Breast epithelium (tissue), 4 donors: ENCODE results near the gene U2SURP. TPM values are rescaled to one million over a fixed set of nuclear protein-coding genes. Genes with fewer than 3 reads are reported as not detected.

Experiments
- DNase-seq, 2 donors: peaks; one replicate each; pipeline ENCODE4 v3.0.0-alpha.2; 2019; ENCODE audit warnings: low spot score in 2 of 2
- H3K27ac ChIP-seq, 2 donors: fragments of 200-600 bp; sonication (generic) in 1 of 2; one replicate each; pipeline ENCODE4 v1.5.1; 2016 to 2019; ENCODE audit warnings: mild to moderate bottlenecking in 1 of 2
- H3K27me3 ChIP-seq, 2 donors: fragments of 200-600 bp; sonication (generic) in 1 of 2; one replicate each; pipeline versions ENCODE4 v1.5.1 to v1.6.0; 2017 to 2019; ENCODE audit warnings: control low read depth in 1 of 2, mild to moderate bottlenecking in 1 of 2
- H3K36me3 ChIP-seq: fragments of 200-600 bp; one replicate; pipeline ENCODE4 v1.5.1; 2019
- H3K4me1 ChIP-seq, 2 donors: fragments of 200-600 bp; sonication (generic); one replicate each; pipeline ENCODE4 v1.5.1; 2016 to 2019; ENCODE audit warnings: control low read depth in 1 of 2
- H3K4me3 ChIP-seq, 3 donors: fragments of 200-600 bp; sonication (generic); 1 replicate in 2 of 3; 2 replicates in 1 of 3; pipeline ENCODE4 v1.5.1; 2016 to 2019; ENCODE audit warnings: mild to moderate bottlenecking in 3 of 3, moderate library complexity in 2 of 3
- H3K9me3 ChIP-seq, 2 donors: fragments of 200-600 bp; sonication (generic) in 1 of 2; one replicate each; pipeline ENCODE4 v1.5.1; 2016 to 2019; ENCODE audit warnings: control low read depth in 1 of 2
- POLR2A ChIP-seq: fragments of 450-650 bp; IDR thresholded peaks from one replicate; pipeline ENCODE4 v1.6.1; 2016; ENCODE audit warnings: antibody characterized with exemption, mild to moderate bottlenecking, moderate library complexity
- POLR2AphosphoS5 ChIP-seq, 3 donors: sonication (generic); formaldehyde crosslinking; IDR thresholded peaks; one replicate each; pipeline ENCODE4 v1.6.1; 2017; ENCODE audit warnings: antibody characterized with exemption in 3 of 3
- intact Hi-C: fragments of 100-400 bp; cut with DNase I; formaldehyde crosslinking; loops from one replicate; pipeline ENCODE4 v1.15.1; 2023; ENCODE audit warnings: low total_unique reads
- total RNA-seq, 3 donors: library from RNA; depleted of rRNA; stranded (reverse); fragments of >200 nt; gene quantifications; one replicate each; pipeline ENCODE4 v1.1.0, GENCODE V29; 2016
- TF ChIP-seq, protein P1 (sequence below), 3 donors: fragments of 450-650 bp; IDR thresholded peaks; one replicate each; pipeline ENCODE4 v1.5.1; 2016 to 2017; ENCODE audit warnings: antibody characterized with exemption in 3 of 3, mild to moderate bottlenecking in 3 of 3, moderate library complexity in 3 of 3

Gene U2SURP
- total RNA-seq = 100 to 1,000 TPM in 1 of 3 donors, 10 to 100 TPM in 2; 79.8 to 122 (median 96.4) TPM

DNA sequence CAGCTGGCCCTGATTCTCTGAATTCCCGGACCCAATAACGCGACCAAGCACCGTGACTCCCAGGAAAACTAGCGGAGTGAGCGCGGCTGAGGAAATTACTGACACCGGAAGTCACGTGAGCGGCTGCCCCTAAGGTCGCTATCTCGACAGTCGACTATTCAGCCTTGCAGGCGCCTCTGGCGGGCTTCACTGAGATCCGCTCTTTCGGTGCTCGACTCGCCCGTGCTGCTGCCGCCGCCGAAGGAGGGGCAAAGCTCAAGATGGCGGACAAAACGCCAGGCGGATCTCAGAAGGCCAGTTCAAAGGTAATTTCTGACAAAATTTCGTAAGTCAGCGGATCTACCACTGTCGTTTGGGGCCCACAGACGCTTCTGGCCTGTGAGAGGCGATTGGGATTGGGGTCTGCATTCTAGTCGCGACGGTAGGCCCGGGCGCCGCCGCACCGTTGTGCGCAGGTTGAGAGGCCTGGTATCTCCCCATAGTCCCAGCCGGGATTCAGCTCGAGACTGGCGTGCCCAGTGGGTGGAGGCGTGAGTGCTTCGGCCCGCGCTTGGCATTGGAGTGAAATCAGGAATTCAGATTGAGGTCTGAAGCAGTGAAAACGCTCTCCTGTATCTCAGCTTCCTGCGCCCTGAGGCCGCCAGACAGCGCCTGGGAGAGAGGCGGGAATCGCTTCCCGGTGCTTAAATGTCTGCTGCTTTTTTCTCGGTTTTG lies at the start of gene U2SURP:
U2SURP (plus strand) TSS at position 202 of the 714 bp plus-strand sequence; CDS start at position 261, 59 bp downstream.
- peak; percentile 85 to 96 (median 91) for TF ChIP-seq POLR2AphosphoS5 (IDR thresholded peaks at IDR 0.05)
- TF ChIP-seq POLR2A = no peak
- TF ChIP-seq, protein P1, sequence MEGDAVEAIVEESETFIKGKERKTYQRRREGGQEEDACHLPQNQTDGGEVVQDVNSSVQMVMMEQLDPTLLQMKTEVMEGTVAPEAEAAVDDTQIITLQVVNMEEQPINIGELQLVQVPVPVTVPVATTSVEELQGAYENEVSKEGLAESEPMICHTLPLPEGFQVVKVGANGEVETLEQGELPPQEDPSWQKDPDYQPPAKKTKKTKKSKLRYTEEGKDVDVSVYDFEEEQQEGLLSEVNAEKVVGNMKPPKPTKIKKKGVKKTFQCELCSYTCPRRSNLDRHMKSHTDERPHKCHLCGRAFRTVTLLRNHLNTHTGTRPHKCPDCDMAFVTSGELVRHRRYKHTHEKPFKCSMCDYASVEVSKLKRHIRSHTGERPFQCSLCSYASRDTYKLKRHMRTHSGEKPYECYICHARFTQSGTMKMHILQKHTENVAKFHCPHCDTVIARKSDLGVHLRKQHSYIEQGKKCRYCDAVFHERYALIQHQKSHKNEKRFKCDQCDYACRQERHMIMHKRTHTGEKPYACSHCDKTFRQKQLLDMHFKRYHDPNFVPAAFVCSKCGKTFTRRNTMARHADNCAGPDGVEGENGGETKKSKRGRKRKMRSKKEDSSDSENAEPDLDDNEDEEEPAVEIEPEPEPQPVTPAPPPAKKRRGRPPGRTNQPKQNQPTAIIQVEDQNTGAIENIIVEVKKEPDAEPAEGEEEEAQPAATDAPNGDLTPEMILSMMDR (IDR thresholded peaks at IDR 0.05) = peak; percentile 10 to 32 (median 17)
- Histone ChIP-seq H3K27ac (peak within 1 kb of the TSS; percentile 97), H3K9me3 (no peaks in the 10 kb centered on the region), H3K36me3 (no peaks in the 10 kb centered on the region), H3K4me1 (peaks cover 0 to 4% of the 10 kb centered on the region in 2 donors), H3K4me3 (peak within 1 kb of the TSS; percentile 89 to 95 (median 94)), H3K27me3 (no peaks in the 10 kb centered on the region)
- intact Hi-C loops = loop anchor here (5.0 kb wide), 1 partner anchor 1764 kb away; no protein-coding TSS in a partner anchor
- peak; percentile 93 to 95 for DNase-seq

GRCh38 chr3:142951794-142952193 lies 49.6 kb upstream of the U2SURP start:
- peaks cover 0 to 19% of the 10 kb centered on the region in 2 donors for H3K27me3 ChIP-seq
- H3K36me3 ChIP-seq = no peaks in the 10 kb centered on the region
- no peak for DNase-seq
- H3K27ac ChIP-seq = no peak overlapping the region
- H3K4me1 ChIP-seq = no peaks in the 10 kb centered on the region
- intact Hi-C loops = no loop called here
- H3K9me3 ChIP-seq = no peaks in the 10 kb centered on the region
- H3K4me3 ChIP-seq = no peak overlapping the region
- TF ChIP-seq, protein P1 (IDR thresholded peaks at IDR 0.05) = no peak
- TF ChIP-seq POLR2A (no peak), POLR2AphosphoS5 (IDR thresholded peaks at IDR 0.05) (no peak)

- H3K9me3 ChIP-seq = no peaks in the 10 kb centered on the region
- H3K4me3 ChIP-seq = no peak overlapping the region
- peaks cover 0 to 12% of the 10 kb centered on the region in 2 donors for H3K27me3 ChIP-seq
- no peaks in the 10 kb centered on the region for H3K4me1 ChIP-seq
- TF ChIP-seq, protein P1 (IDR thresholded peaks at IDR 0.05) = no peak
- TF ChIP-seq POLR2AphosphoS5 (IDR thresholded peaks at IDR 0.05) (no peak), POLR2A (no peak)
- H3K36me3 ChIP-seq = no peaks in the 10 kb centered on the region
- intact Hi-C loops = no loop called here
- no peak overlapping the region for H3K27ac ChIP-seq
- no peak for DNase-seq
Measured at GRCh38 chr3:142952272-142953193, 48.8 kb upstream of the U2SURP start.

- H3K4me1 ChIP-seq = no peaks in the 10 kb centered on the region
- TF ChIP-seq POLR2AphosphoS5 (IDR thresholded peaks at IDR 0.05) (no peak), POLR2A (no peak)
- peaks cover 0 to 6% of the 10 kb centered on the region in 2 donors for H3K27me3 ChIP-seq
- intact Hi-C loops = no loop called here
- H3K36me3 ChIP-seq = no peaks in the 10 kb centered on the region
- H3K27ac ChIP-seq = no peak overlapping the region
- no peak overlapping the region for H3K4me3 ChIP-seq
- H3K9me3 ChIP-seq = no peaks in the 10 kb centered on the region
- DNase-seq = no peak
Measured at GRCh38 chr3:142953443-142953842, 47.9 kb upstream of the U2SURP start.

- H3K27me3 ChIP-seq = peaks cover under 1 to 32% of the 10 kb centered on the region in 2 donors
- DNase-seq = no peak
- no peaks in the 10 kb centered on the region for H3K9me3 ChIP-seq
- no peak overlapping the region for H3K27ac ChIP-seq
- no peaks in the 10 kb centered on the region for H3K36me3 ChIP-seq
- intact Hi-C loops = no loop called here
- TF ChIP-seq POLR2AphosphoS5 (IDR thresholded peaks at IDR 0.05) = no peak
- TF ChIP-seq POLR2A = no peak
- TF ChIP-seq, protein P1 (IDR thresholded peaks at IDR 0.05) = no peak
- no peaks in the 10 kb centered on the region for H3K4me1 ChIP-seq
- H3K4me3 ChIP-seq = no peak overlapping the region
Measured at GRCh38 chr3:142958707-142959106, 42.7 kb upstream of the U2SURP start.
